ENCODE data around the gene GRIK3. TPM values are rescaled to one million over a fixed set of nuclear protein-coding genes. Genes with fewer than 3 reads are reported as not detected.

The GRIK3 gene
- total and polyA plus RNA-seq, 2 experiments from 2014 or later: 0.09 TPM; not detected in 1

DNA sequence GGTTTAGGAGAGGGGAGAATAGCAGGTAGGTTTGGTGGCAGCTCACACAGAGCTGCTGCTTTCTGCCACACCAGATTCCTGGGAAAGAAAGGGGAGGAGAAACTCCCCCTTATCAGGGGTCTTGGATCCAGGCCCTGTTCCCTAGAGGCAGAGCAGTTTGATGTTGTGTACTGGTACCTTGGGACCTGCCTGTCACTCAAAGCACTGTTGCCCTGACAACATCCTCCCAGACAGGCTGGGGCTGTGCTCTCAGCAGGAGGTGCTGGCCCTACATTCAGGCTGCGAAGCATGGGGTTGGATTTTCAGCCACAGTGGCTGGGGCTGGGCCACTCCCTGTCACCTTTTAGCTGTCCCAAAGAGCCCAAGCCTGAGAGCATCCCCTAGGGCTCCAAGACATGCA is 188.0 kb downstream of the GRIK3 start:
- Histone ChIP-seq H3K36me3 (no peaks in the 10 kb centered on the region), H3K27ac (no peak overlapping the region), H3K27me3 (no peaks in the 10 kb centered on the region), H3K4me3 (no peak overlapping the region), H3K4me1 (ENCODE audit: low read depth) (no peaks in the 10 kb centered on the region), H3K9me3 (ENCODE audit: low read depth) (no peaks in the 10 kb centered on the region)
- no peak for DNase-seq (ENCODE audit: low read depth in 1 of 2, low spot score in 1 of 2)
- TF ChIP-seq, protein P1, sequence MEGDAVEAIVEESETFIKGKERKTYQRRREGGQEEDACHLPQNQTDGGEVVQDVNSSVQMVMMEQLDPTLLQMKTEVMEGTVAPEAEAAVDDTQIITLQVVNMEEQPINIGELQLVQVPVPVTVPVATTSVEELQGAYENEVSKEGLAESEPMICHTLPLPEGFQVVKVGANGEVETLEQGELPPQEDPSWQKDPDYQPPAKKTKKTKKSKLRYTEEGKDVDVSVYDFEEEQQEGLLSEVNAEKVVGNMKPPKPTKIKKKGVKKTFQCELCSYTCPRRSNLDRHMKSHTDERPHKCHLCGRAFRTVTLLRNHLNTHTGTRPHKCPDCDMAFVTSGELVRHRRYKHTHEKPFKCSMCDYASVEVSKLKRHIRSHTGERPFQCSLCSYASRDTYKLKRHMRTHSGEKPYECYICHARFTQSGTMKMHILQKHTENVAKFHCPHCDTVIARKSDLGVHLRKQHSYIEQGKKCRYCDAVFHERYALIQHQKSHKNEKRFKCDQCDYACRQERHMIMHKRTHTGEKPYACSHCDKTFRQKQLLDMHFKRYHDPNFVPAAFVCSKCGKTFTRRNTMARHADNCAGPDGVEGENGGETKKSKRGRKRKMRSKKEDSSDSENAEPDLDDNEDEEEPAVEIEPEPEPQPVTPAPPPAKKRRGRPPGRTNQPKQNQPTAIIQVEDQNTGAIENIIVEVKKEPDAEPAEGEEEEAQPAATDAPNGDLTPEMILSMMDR (IDR thresholded peaks at IDR 0.05; ENCODE audit: low read depth, low read length): no peak

GRCh38 chr1:36845802-36846201 is 188.5 kb downstream of the GRIK3 start:
- TF ChIP-seq, protein P1 (IDR thresholded peaks at IDR 0.05; ENCODE audit: low read depth, low read length): no peak
- H3K27ac ChIP-seq: no peak overlapping the region
- no peaks in the 10 kb centered on the region for H3K27me3 ChIP-seq
- no peak overlapping the region for H3K4me3 ChIP-seq
- no peaks in the 10 kb centered on the region for H3K9me3 ChIP-seq (ENCODE audit: low read depth)
- H3K4me1 ChIP-seq (ENCODE audit: low read depth): no peaks in the 10 kb centered on the region
- no peaks in the 10 kb centered on the region for H3K36me3 ChIP-seq
- no peak for DNase-seq (ENCODE audit: low read depth in 1 of 2, low spot score in 1 of 2)

GRCh38 chr1:36844917-36845316 is 189.4 kb downstream of the GRIK3 start:
- H3K27ac ChIP-seq: no peak overlapping the region
- TF ChIP-seq, protein P1 (IDR thresholded peaks at IDR 0.05; ENCODE audit: low read depth, low read length): no peak
- H3K27me3 ChIP-seq: no peaks in the 10 kb centered on the region
- H3K36me3 ChIP-seq: no peaks in the 10 kb centered on the region
- no peaks in the 10 kb centered on the region for H3K9me3 ChIP-seq (ENCODE audit: low read depth)
- no peak overlapping the region for H3K4me3 ChIP-seq
- DNase-seq (ENCODE audit: low read depth in 1 of 2, low spot score in 1 of 2): no peak
- no peaks in the 10 kb centered on the region for H3K4me1 ChIP-seq (ENCODE audit: low read depth)

- TF ChIP-seq, protein P1 (IDR thresholded peaks at IDR 0.05; ENCODE audit: low read depth, low read length): no peak
- DNase-seq (ENCODE audit: low read depth in 1 of 2, low spot score in 1 of 2): no peak
- no peak overlapping the region for H3K27ac ChIP-seq
- H3K27me3 ChIP-seq: no peaks in the 10 kb centered on the region
- H3K4me3 ChIP-seq: no peak overlapping the region
- no peaks in the 10 kb centered on the region for H3K36me3 ChIP-seq
- no peaks in the 10 kb centered on the region for H3K9me3 ChIP-seq (ENCODE audit: low read depth)
- H3K4me1 ChIP-seq (ENCODE audit: low read depth): no peaks in the 10 kb centered on the region
These were observed 190.3 kb downstream of the GRIK3 start for GRCh38 chr1:36843906-36844610.

DNA sequence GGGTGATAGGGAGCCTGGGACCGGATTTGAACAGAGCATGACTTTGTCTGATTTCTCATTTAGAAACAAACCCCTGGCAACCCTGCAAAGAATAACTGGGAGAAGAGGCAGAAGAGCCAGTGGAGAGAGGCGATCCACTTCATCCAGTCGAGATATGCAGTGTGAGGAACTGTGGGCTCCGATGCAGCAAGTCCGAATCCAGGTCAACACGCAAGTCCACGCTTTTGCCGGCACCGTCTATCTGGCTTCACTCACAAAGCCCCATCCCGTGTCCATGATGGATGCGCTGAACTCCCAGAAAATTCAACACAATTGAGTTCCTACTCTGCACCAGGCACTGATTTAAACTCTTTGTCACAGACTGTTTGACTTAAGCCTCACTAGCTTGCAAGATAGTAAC is 191.3 kb downstream of the GRIK3 start:
- H3K36me3 ChIP-seq: no peaks in the 10 kb centered on the region
- no peak overlapping the region for H3K4me3 ChIP-seq
- no peak overlapping the region for H3K27ac ChIP-seq
- no peak for DNase-seq (ENCODE audit: low read depth in 1 of 2, low spot score in 1 of 2)
- H3K27me3 ChIP-seq: no peaks in the 10 kb centered on the region
- H3K4me1 ChIP-seq (ENCODE audit: low read depth): no peaks in the 10 kb centered on the region
- TF ChIP-seq, protein P1 (IDR thresholded peaks at IDR 0.05; ENCODE audit: low read depth, low read length): no peak
- no peaks in the 10 kb centered on the region for H3K9me3 ChIP-seq (ENCODE audit: low read depth)
